ENCODE measurements around the gene ACP6. TPM values are rescaled to one million over a fixed set of nuclear protein-coding genes. Genes with fewer than 3 reads are reported as not detected.

Gene ACP6
- total RNA-seq, 2 donors from 2014 or later = 9.0 to 9.3 TPM

DNA sequence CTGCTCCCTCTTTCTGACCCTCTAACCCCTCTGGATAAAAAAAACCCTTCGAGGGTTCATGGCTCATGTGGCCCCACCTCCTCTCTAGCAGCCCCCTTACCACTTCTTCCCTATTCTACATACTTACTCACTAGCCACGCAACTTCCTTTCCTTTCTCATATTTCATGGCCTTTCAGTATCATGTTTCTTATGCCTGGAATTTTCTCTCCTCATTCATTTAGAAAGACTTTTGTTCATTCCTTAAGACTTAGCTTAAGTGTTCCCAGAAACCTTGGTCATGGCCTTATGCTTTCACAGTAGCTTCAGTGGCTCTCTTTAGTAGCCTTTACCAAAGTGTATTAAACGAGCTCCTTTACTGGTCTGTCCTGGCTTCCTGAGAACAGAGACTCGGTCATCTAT lies 6.1 kb downstream of the ACP6 start:
- DNase-seq (ENCODE audit: low spot score) = no peak
- intact Hi-C loops (cut with DNase I) = no loop called here

DNA sequence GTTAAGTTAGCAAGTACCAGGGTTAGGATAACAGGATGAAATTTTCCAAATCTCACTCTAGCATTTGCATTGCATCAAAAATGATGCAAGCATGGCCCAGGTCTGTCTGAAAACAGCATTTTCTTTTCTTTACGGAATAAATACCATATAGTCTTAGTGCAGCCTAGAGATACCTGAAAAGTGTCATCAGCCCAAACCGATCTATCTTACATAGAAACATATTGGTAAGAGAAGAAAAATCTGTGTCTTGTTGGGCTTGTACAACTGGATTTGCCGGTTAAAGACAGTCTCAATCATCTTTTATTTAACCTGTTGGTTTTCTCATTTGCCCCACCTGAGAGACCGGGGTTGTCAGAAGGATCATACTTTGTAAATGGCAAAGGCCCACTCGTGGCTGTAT lies 15.8 kb downstream of the ACP6 start:
- intact Hi-C loops (cut with DNase I) = no loop called here
- no peak for DNase-seq (ENCODE audit: low spot score)

DNA sequence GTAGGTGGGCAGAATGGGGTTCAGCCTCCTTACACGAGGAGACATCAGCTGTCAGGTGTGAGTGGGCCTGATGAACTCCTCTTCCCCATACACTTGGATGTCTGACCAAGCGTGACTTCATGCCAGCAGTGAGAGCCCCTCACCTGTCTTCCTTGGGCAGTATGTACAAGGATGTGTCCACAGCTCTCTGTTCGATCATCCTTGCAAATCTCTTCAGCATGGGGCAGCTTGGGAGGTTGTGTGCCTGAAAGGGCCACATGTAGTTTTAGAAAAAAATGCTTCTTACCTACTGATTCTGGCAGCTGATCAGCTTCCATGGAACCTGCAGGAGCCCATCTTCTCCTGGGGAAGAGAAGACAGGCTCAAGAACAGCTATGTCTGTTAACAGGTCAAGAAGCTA lies 18.0 kb downstream of the ACP6 start:
- intact Hi-C loops (cut with DNase I) = no loop called here
- no peak for DNase-seq (ENCODE audit: low spot score)

- no peak for DNase-seq (ENCODE audit: low spot score)
- intact Hi-C loops (cut with DNase I) = no loop called here
These were observed 18.9 kb downstream of the ACP6 start for GRCh38 chr1:147651466-147651865.

DNA sequence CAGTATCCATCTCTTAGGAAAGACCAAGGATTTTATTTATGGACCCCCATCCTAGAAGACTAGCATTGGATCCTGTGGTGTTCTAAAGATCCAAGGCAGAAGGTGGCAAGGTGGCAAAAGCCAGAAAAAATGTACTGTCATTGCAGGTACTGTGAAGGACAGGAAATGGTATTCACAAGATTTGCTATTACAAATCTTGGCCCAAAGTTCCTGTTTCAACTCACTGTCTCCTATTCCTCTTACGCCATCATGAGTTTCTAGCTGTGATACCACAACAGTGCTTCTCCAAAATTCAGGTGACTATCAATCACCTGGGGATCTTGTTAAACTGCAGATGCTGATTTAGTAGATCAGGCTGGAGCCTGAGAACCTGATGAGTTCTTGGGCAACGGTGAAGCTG lies 21.4 kb downstream of the ACP6 start:
- no peak for DNase-seq (ENCODE audit: low spot score)
- intact Hi-C loops (cut with DNase I) = no loop called here

- intact Hi-C loops (cut with DNase I) = no loop called here
- DNase-seq (ENCODE audit: low spot score) = no peak
These were observed 22.3 kb downstream of the ACP6 start for GRCh38 chr1:147647796-147648633.

DNA sequence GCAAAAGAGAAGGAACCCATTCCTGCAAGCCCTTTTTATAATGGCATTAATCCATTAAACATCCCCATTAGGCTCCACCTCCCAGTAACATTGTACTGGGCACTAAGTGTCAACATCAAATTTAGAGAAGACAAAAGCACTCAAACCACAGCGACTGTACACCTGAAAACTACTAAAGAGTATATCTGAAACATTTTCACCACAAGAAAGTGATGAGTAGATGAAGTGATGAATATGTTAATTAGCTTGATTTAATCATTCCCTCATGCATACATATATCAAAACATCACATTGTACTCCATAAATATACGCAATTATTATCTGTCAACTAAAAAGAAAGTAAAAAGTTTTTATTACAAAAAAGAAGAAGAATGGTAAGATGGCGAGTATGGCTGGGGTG lies 26.4 kb downstream of the ACP6 start:
- intact Hi-C loops (cut with DNase I) = loop anchor here in 1 of 2 donors (5.0 kb wide), 1 partner anchor 147 kb away; no protein-coding TSS in a partner anchor
- DNase-seq (ENCODE audit: low spot score) = no peak

DNA sequence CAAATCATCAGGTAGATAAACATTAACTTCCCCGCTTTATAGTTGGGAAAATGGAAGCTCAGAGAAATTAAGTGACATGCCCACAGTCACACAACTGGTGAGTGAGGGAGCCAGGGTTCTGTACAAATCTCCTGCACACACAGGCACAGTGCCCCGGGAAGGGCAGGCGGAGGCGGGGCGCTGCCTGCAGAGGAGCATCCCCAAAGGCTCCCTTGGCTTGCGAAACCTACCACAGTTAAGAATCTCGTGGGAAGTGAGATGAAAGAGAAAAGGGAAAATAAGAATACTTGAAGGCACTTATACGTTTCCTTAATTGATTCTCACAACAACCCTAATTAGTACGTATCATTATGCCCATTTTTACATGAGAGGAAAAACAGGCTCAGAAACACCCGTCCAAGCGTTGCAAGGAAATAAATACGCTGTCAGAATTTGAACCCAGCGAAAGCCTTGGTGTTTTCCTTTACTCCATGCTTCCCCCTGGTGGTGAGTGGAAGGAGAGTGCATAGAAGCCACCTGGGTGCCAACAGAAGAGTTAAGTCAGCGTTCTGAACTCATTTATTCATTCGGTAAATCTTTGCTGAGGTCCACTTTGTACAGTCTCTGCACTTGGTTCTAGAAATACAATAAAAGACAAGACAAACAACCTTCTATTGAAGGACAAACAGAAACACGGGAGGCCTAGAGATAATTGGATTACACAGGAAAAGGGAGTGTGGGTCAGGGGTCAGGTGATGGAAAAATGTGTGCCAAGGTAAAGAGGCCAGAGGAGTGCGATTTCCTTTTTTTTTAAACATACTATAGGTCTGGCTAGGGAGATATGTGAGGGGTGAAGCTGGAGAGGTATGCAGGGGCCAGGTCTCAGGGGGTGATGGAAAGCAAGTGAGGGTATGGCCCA lies 28.4 kb downstream of the ACP6 start:
- intact Hi-C loops (cut with DNase I) = loop anchor here in 1 of 2 donors (5.0 kb wide), 1 partner anchor 145 kb away; no protein-coding TSS in a partner anchor
- DNase-seq (ENCODE audit: low spot score) = no peak

DNA sequence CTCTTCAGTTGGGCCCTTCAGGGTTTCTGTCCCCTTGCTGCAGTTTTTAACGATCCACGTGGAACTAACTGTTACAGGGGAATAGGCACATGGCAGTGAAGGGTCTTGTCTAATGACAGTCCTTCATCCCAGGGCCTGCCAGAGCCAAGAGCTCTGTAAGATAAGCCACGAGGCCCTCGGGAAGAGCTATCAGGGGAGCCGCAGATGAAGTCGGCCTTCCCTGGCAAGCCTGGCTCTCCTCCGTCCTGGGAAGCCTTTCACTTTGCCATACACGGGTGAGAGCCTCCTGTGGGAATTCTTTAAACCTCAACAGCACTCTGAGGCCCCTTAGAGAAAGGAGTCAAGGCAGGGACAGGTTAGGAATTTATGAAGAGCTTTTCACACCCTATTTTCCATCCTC lies 29.0 kb downstream of the ACP6 start:
- intact Hi-C loops (cut with DNase I) = loop anchor here in 1 of 2 donors (5.0 kb wide), 1 partner anchor 144 kb away; no protein-coding TSS in a partner anchor
- DNase-seq (ENCODE audit: low spot score) = no peak

DNA sequence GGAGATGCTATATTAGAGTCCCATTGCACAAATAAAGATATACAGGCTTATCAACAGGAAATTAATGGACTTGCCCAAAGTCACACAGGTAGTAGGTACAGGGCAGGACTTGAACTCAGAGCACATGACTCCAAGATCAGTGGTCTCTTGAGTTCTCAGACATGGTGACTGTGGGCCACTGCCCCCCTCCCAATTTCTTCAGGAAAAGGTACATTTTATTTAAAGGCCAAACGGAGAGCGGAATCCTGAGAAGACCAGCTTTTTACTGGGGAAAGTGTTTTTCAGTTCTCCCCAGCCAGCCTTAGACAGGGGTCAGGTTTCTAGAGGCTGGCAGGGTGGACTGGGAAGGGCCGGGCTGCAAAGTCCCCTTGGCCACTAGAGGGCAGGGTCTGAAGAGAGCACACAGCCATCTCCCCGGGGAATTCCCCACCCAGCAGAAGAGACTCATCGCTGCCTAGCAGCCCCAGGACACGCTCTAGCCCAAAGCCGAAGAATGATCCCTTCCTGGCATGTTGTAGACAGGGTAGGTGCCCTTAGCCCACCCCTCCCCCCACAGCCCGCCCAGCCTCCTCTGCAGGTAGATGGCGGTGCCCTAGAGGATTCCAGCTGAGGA lies 29.7 kb downstream of the ACP6 start:
- intact Hi-C loops (cut with DNase I) = loop anchor here in 1 of 2 donors (5.0 kb wide), 1 partner anchor 143 kb away; no protein-coding TSS in a partner anchor
- DNase-seq (ENCODE audit: low spot score) = peak; percentile 87

DNA sequence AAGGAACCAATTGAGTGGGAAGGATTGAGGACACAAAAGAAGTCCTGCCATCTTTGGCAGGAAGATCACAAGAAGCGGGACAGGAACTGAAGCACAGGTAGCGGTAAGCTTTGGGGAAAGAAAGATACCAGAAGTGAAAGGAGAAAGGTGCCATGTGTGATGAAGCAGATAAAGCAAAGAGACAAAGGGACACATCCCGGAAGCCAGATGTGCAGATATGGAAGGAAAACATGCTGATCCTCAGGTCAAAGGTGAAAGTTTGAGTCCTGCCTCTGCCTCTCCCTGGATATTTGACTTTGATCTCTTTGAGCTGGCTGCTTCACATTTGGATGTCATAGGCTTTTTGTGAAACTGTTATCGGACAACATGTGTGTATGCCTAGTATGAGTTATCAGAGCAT lies 34.0 kb downstream of the ACP6 start:
- DNase-seq (ENCODE audit: low spot score) = no peak
- intact Hi-C loops (cut with DNase I) = no loop called here

DNA sequence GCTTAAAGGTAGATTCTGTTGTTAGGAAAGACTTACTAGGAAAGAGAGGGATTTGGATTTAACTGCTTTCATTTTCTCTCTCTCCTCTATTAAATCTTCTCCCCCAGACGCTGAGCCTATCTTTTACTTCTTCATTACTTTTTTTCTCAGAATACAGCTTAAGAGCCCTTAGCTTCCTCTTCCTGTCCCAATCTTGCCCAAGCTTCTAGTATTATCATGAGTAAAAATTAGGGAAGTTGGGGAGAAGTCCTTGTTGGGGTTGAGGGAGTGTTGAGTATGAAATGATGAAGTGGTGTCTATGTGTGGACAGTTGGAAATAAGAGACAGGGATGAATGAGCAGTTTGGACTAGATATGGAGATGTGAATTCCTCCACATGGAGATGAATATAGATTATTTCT lies 35.0 kb downstream of the ACP6 start:
- intact Hi-C loops (cut with DNase I) = no loop called here
- no peak for DNase-seq (ENCODE audit: low spot score)

GRCh38 chr1:147634645-147635044 lies 35.7 kb downstream of the ACP6 start:
- no peak for DNase-seq (ENCODE audit: low spot score)
- intact Hi-C loops (cut with DNase I) = no loop called here

- intact Hi-C loops (cut with DNase I) = no loop called here
- DNase-seq (ENCODE audit: low spot score) = no peak
These were observed 36.6 kb downstream of the ACP6 start for GRCh38 chr1:147633759-147634158.

- intact Hi-C loops (cut with DNase I) = no loop called here
- no peak for DNase-seq (ENCODE audit: low spot score)
These were observed 38.5 kb downstream of the ACP6 start for GRCh38 chr1:147631839-147632238.

DNA sequence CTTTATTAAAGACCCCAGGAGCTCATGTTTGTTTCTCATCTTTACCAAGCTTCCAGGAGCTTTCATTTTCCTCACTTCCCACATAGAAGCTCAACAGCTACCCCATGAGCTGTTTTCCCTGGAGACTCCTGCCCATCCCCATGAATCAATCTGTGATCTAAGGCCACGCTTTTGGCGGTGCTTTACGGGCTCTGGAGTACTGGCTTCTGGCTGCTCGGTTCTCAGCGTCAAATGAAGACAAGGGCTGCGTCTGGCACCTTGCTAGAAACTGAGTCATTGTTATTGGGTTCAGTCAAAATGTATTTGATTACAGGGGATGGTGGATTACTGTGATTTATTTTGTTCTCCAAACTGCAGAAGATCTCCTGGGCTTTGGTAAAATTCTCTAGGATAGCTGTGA lies 39.9 kb downstream of the ACP6 start:
- no peak for DNase-seq (ENCODE audit: low spot score)
- intact Hi-C loops (cut with DNase I) = no loop called here

- intact Hi-C loops (cut with DNase I) = no loop called here
- no peak for DNase-seq (ENCODE audit: low spot score)
These were observed 40.3 kb downstream of the ACP6 start for GRCh38 chr1:147630022-147630421.

- no peak for DNase-seq (ENCODE audit: low spot score)
- intact Hi-C loops (cut with DNase I) = loop anchor here in 1 of 2 donors (5.0 kb wide), 1 partner anchor 131 kb away; no protein-coding TSS in a partner anchor
These were observed 41.9 kb downstream of the ACP6 start for GRCh38 chr1:147628441-147628840.

DNA sequence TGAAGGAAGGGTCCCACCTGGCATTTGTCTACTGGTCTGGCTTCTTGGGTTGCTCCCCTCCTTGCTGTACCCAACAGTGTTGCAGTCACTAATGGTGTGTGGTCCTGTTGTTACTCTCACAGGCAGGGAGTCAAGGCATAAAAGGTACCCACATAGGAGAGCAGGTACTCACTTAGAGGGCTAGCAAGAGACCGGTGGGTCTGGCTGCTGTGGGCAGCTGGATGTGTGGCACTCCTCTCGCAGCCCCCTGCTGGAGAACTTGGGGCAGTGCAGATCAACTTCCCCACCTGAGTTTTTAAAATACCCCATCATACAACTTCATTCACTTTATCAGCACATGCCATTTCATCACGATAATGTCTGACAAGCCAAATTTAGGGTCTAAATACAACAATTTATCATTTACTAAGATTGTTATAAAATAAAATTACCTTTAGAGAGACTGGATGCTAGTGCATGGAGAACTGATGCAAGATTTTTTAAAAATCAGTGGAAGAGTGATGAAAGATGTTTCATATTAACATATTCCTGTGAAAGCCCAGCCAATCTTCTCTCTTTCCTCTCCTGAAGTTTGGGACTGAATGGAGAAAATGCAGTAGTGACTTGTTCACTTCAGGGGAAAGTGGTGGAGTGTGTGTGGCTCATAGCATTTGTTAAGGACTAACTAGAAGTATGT lies 42.8 kb downstream of the ACP6 start:
- intact Hi-C loops (cut with DNase I) = loop anchor here in 1 of 2 donors (5.0 kb wide), 1 partner anchor 130 kb away; no protein-coding TSS in a partner anchor

More for the DNA sequence above, 42.8 kb downstream of the ACP6 start:
- DNase-seq (ENCODE audit: low spot score) = no peak
